ENCODE measurements around the gene KLHL36. TPM values are rescaled to one million over a fixed set of nuclear protein-coding genes. Genes with fewer than 3 reads are reported as not detected.
"Not testable (repeated sequence)": the region's sequence is repeated elsewhere in the genome, so short reads cannot be mapped to it uniquely, and the experiment has no call there.

The KLHL36 gene
- total RNA-seq, 1 donor from 2014 or later = 49.0 TPM

DNA sequence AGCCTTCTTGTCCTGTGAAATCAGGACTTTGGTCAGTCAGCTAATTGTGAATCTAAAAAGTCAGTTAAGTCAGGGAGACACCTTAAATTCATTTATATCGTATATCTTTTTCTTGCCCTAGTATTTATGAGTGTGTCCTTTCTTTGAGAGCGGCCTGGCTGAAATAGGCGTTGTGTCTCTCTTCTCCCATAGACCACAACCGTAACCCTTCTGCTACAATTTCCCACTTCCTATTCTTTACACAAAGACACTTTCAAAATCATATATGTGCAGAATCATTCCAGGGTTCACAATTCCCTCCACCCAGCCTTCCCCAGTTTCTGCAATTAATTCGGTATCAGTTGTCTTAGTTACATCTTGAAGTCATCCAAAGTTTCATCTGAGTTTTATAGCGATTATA is 16.4 kb upstream of the KLHL36 start:
- FAIRE-seq (no peak), DNase-seq (ENCODE audit: low read depth) (no peak)
- Histone ChIP-seq H3K36me3 (ENCODE audit: insufficient read depth, low read length) (no peaks in the 10 kb centered on the region), H3K4me2 (ENCODE audit: low read length) (no peak overlapping the region), H3K4me3 (ENCODE audit: insufficient read depth, low read depth, low read length) (no peak overlapping the region), H3K27ac (ENCODE audit: low read depth, low read length) (no peak overlapping the region), H3K79me2 (ENCODE audit: insufficient read depth, low read length) (no peaks in the 10 kb centered on the region), H4K20me1 (ENCODE audit: insufficient read depth, low read length) (no peaks in the 10 kb centered on the region), H3K9me3 (ENCODE audit: insufficient read depth, low read depth, low read length) (no peaks in the 10 kb centered on the region), H3K27me3 (ENCODE audit: insufficient read depth, low read length) (no peaks in the 10 kb centered on the region), H3K9ac (ENCODE audit: low read length) (no peak overlapping the region), H2AFZ (ENCODE audit: low read depth, low read length) (no peak overlapping the region), H3K4me1 (ENCODE audit: insufficient read depth, low read length) (no peaks in the 10 kb centered on the region)
- no peaks in the 10 kb centered on the region for H3K4me1 Mint-ChIP-seq (ENCODE audit: low read depth, unreplicated experiment)
- H3K27ac Mint-ChIP-seq (ENCODE audit: unreplicated experiment) = no peak overlapping the region
- H3K36me3 Mint-ChIP-seq (ENCODE audit: low read depth, unreplicated experiment) = no peaks in the 10 kb centered on the region
- H3K4me3 Mint-ChIP-seq (ENCODE audit: unreplicated experiment) = no peak overlapping the region
- H3K9me3 Mint-ChIP-seq (ENCODE audit: unreplicated experiment) = no peaks in the 10 kb centered on the region
- TF ChIP-seq, protein P1, sequence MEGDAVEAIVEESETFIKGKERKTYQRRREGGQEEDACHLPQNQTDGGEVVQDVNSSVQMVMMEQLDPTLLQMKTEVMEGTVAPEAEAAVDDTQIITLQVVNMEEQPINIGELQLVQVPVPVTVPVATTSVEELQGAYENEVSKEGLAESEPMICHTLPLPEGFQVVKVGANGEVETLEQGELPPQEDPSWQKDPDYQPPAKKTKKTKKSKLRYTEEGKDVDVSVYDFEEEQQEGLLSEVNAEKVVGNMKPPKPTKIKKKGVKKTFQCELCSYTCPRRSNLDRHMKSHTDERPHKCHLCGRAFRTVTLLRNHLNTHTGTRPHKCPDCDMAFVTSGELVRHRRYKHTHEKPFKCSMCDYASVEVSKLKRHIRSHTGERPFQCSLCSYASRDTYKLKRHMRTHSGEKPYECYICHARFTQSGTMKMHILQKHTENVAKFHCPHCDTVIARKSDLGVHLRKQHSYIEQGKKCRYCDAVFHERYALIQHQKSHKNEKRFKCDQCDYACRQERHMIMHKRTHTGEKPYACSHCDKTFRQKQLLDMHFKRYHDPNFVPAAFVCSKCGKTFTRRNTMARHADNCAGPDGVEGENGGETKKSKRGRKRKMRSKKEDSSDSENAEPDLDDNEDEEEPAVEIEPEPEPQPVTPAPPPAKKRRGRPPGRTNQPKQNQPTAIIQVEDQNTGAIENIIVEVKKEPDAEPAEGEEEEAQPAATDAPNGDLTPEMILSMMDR (IDR thresholded peaks at IDR 0.05; ENCODE audit: insufficient read depth, low read depth, low read length) = no peak
- no peak for TF ChIP-seq EZH2 (IDR thresholded peaks at IDR 0.05; ENCODE audit: insufficient read depth, low read length)
- peaks cover 10% of the 10 kb centered on the region for H3K27me3 Mint-ChIP-seq (ENCODE audit: low read depth, unreplicated experiment)

- H3K27me3 ChIP-seq (ENCODE audit: insufficient read depth, low read length); H3K4me1 Mint-ChIP-seq (ENCODE audit: low read depth, unreplicated experiment); H3K36me3 Mint-ChIP-seq (ENCODE audit: low read depth, unreplicated experiment); H3K79me2 ChIP-seq (ENCODE audit: insufficient read depth, low read length); H3K27ac Mint-ChIP-seq (ENCODE audit: unreplicated experiment); H3K36me3 ChIP-seq (ENCODE audit: insufficient read depth, low read length); FAIRE-seq; H3K9me3 Mint-ChIP-seq (ENCODE audit: unreplicated experiment); H3K9ac ChIP-seq (ENCODE audit: low read length); H3K4me3 ChIP-seq (ENCODE audit: insufficient read depth, low read depth, low read length); H3K4me1 ChIP-seq (ENCODE audit: insufficient read depth, low read length); H3K4me3 Mint-ChIP-seq (ENCODE audit: unreplicated experiment); H4K20me1 ChIP-seq (ENCODE audit: insufficient read depth, low read length); H3K9me3 ChIP-seq (ENCODE audit: insufficient read depth, low read depth, low read length); H3K4me2 ChIP-seq (ENCODE audit: low read length); DNase-seq (ENCODE audit: low read depth); H3K27ac ChIP-seq (ENCODE audit: low read depth, low read length); H2AFZ ChIP-seq (ENCODE audit: low read depth, low read length): not testable (repeated sequence)
- H3K27me3 Mint-ChIP-seq (ENCODE audit: low read depth, unreplicated experiment) = peaks cover 14% of the 10 kb centered on the region
These were observed 15.4 kb upstream of the KLHL36 start for GRCh38 chr16:84632862-84633261.

GRCh38 chr16:84633622-84634021 is 14.7 kb upstream of the KLHL36 start:
- H3K4me2 ChIP-seq (ENCODE audit: low read length) = no peak overlapping the region
- H4K20me1 ChIP-seq (ENCODE audit: insufficient read depth, low read length) = no peaks in the 10 kb centered on the region
- no peak overlapping the region for H3K9ac ChIP-seq (ENCODE audit: low read length)
- no peaks in the 10 kb centered on the region for H3K79me2 ChIP-seq (ENCODE audit: insufficient read depth, low read length)
- H3K4me3 Mint-ChIP-seq (ENCODE audit: unreplicated experiment) = no peak overlapping the region
- peaks cover 16% of the 10 kb centered on the region for H3K27me3 Mint-ChIP-seq (ENCODE audit: low read depth, unreplicated experiment)
- no peaks in the 10 kb centered on the region for H3K4me1 Mint-ChIP-seq (ENCODE audit: low read depth, unreplicated experiment)
- no peak overlapping the region for H2AFZ ChIP-seq (ENCODE audit: low read depth, low read length)
- H3K36me3 ChIP-seq (ENCODE audit: insufficient read depth, low read length) = no peaks in the 10 kb centered on the region
- H3K27ac ChIP-seq (ENCODE audit: low read depth, low read length) = no peak overlapping the region
- no peaks in the 10 kb centered on the region for H3K36me3 Mint-ChIP-seq (ENCODE audit: low read depth, unreplicated experiment)
- no peaks in the 10 kb centered on the region for H3K4me1 ChIP-seq (ENCODE audit: insufficient read depth, low read length)
- no peak overlapping the region for H3K27ac Mint-ChIP-seq (ENCODE audit: unreplicated experiment)
- no peak for DNase-seq (ENCODE audit: low read depth)
- H3K4me3 ChIP-seq (ENCODE audit: insufficient read depth, low read depth, low read length) = no peak overlapping the region
- no peak for FAIRE-seq
- no peaks in the 10 kb centered on the region for H3K27me3 ChIP-seq (ENCODE audit: insufficient read depth, low read length)
- H3K9me3 Mint-ChIP-seq (ENCODE audit: unreplicated experiment) = no peaks in the 10 kb centered on the region
- TF ChIP-seq, protein P1 (IDR thresholded peaks at IDR 0.05; ENCODE audit: insufficient read depth, low read depth, low read length) = no peak
- TF ChIP-seq EZH2 (IDR thresholded peaks at IDR 0.05; ENCODE audit: insufficient read depth, low read length) = no peak
- no peaks in the 10 kb centered on the region for H3K9me3 ChIP-seq (ENCODE audit: insufficient read depth, low read depth, low read length)
